Heart left ventricle (tissue), 13 donors: Measurements from ENCODE around the gene DLG1.

Experiments
- POLR2A ChIP-seq, 2 donors: fragments of 450-650 bp; IDR thresholded peaks; one replicate each; pipeline ENCODE4 v1.6.1; 2017; ENCODE audit warnings: antibody characterized with exemption in 2 of 2, mild to moderate bottlenecking in 2 of 2, moderate library complexity in 2 of 2
- TF ChIP-seq, protein P1 (sequence below), 12 donors: fragments of 200-600 bp; sonication (generic) in 4 of 12; IDR thresholded peaks; one replicate each; pipeline versions ENCODE4 v1.5.0 to v1.8.0; 2018 to 2022; ENCODE audit warnings: antibody characterized with exemption in 12 of 12, mild to moderate bottlenecking in 5 of 12
- donor health status: ischemic (EF 13 %, LVEDD 7.1; RV severe dilation, severe dysfunction).
- donor health status: DM: no; HTN: yes; CAD: no.
- donor health status: DM: no; HTN: no; CAD: no.
- donor health status: ischemic (EF 25% LVEDD 6.9; RV normal size, moderate dysfunction).
- donor health status: ischemic (EF 25% LVEDD 5.7; RV mildly dilated, moderate dysfunction).
- donor health status: ischemic (EF 35%, LVEDD 5.7; RV mildly dilated, moderate dysfunction).
- donor health status: nonischemic (EF 11% LVEDD 7.7; RV severe dilation, severe dysfunction).
- donor health status: DM: yes; HTN: yes; CAD: no.
- donor health status: PGD.
- donor health status: ischemic (EF 29% LVEDD 5.4; RV normal size, mild dysfunction).
- donor health status: nonischemic (EF 23%, LVEDD 6.1; RV moderate dilation, normal function).

- TF ChIP-seq, protein P1, sequence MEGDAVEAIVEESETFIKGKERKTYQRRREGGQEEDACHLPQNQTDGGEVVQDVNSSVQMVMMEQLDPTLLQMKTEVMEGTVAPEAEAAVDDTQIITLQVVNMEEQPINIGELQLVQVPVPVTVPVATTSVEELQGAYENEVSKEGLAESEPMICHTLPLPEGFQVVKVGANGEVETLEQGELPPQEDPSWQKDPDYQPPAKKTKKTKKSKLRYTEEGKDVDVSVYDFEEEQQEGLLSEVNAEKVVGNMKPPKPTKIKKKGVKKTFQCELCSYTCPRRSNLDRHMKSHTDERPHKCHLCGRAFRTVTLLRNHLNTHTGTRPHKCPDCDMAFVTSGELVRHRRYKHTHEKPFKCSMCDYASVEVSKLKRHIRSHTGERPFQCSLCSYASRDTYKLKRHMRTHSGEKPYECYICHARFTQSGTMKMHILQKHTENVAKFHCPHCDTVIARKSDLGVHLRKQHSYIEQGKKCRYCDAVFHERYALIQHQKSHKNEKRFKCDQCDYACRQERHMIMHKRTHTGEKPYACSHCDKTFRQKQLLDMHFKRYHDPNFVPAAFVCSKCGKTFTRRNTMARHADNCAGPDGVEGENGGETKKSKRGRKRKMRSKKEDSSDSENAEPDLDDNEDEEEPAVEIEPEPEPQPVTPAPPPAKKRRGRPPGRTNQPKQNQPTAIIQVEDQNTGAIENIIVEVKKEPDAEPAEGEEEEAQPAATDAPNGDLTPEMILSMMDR (IDR thresholded peaks at IDR 0.05) = no peak
- no peak for TF ChIP-seq POLR2A (IDR thresholded peaks at IDR 0.05)
Measured at GRCh38 chr3:197169028-197169427, 129.4 kb downstream of the DLG1 start.
